NCI-H510A treated with DMSO at 0.1 percent for 48 hours (cell line): Measurements from ENCODE around the gene SDCCAG8.
"Not testable (repeated sequence)": the region's sequence is repeated elsewhere in the genome, so short reads cannot be mapped to it uniquely, and the experiment has no call there.

Experiments used
- DNase-seq: peaks from one replicate; lab custom pipeline; 2025; lab: John Stamatoyannopoulos, UW

SDCCAG8 gene

DNA sequence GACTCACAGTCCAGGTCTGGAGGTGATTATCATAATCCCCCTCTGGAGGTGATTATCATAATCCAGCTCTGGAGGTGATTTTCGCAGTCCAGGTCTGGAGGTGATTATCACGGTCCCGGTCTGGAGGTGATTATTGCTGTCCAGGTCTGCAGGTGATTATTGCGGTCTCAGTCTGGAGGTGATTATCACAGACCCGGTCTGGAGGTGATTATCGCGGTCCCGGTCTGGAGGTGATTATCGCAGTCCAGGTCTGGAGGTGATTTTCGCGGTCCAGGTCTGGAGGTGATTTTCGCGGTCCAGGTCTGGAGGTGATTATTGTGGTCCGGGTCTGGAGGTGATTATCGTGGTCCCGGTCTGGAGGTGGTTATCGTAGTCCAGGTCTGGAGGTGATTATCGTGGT, 76.6 kb downstream of the SDCCAG8 start:
- no peak for DNase-seq

DNA sequence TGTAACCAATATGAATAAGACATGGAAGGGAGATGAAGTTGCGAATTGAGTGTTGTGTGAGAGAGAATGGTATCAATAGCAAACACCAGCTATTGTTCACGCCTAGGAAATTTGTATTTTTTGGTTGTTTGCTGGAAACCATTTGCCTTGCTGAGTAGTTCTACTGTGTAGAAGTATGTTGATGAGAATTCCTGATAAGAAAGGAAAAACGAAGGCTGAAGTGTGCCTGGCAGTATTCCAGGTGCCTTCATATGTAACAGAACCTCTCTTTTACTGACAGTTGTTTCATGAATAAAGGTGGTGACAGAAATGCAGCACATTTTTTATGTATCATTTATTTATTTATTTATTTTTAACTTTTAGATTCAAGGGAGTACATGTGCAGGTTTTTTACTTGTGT, 79.5 kb downstream of the SDCCAG8 start:
- DNase-seq = no peak

DNA sequence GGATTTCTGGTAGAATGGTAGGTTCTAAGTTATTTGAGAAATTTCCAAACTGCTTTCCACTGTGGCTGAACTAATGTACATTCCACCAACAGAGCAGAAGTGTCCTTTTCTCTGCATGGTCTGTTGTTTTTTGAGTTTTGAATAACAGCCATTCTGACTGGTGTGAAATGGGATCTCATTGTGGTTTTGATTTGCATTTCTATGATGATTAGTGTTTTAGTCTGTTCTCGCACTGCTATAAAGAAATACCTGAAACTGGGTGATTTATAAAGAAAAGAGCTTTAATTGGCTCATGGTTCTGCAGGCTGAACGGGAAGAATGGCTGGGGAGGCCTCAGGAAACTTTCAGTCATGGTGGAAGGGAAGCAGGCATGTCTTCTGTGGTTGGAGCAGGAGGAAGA, 80.3 kb downstream of the SDCCAG8 start:
- no peak for DNase-seq

DNA sequence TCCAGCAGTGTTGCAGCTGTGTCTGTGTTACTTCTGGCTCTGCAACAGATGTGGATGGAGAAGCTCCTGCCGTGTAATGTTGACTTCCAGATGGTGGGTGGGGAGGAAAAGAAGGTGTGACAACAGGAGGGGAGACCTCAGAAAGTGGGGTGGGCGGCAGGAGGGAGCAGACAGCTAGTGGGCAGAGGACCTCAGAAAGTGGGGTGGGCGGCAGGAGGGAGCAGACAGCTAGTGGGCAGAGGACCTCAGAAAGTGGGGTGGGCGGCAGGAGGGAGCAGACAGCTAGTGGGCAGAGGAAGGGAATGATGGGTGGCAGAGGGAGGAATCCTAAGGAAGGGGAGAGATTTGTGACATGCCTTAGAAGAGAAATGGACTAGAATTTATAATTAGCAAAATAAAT, 83.0 kb downstream of the SDCCAG8 start:
- not testable (repeated sequence) for DNase-seq

DNA sequence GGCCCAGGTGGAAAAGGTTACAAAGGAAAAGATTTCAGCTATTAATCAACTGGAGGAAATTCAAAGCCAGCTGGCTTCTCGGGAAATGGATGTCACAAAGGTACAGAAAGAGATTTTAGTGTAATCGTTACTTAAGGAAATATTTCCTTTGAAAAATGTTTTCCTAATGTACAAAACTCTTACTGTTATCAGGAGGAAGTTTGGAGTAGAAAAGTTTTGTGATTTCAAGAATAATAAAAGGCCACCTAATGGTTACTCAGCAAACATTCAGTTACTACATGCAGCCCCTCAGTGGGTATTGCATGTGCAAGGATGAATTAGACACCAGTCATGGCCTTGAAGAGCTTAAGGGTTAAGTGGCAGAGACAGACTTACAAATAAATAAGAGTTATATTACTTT, 85.2 kb downstream of the SDCCAG8 start:
- DNase-seq = no peak

DNA sequence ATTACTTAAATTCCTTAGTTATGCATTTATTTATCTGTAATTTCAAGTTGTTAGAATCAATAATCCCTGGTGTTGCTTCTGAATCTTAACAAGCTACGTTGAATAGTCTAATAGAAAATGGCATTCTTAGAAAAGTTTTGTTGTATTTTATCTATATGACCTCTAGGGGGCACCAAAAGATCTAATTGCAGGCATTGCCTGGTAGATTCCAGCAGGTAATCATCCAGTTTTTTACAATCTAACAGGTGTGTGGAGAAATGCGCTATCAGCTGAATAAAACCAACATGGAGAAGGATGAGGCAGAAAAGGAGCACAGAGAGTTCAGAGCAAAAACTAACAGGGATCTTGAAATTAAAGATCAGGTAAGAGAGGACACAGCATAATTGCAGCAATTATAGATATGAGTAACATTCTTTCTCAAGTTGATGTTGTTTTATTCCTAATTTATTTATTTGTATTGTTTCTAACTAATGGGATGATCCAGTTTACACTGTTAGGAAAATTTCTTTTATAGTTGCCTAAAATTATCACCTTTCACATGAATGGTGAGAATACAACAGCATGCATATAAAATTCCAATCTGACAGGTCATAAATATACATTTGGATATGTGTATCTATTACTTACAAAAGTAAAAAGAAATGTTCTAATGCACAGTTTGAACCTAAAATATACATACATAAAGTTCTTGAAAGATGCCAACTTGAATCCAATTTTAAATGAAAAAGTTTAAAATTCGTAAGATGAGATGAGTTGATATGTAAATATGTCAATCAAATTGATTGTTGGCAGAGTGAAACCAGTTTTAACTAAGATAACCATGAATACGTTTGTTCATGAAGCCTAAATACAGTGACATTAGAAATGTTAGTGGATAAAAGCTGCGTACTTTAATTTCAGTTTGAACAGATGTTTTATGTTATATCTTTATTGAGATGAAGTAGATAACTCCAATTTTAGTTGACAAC, 88.4 kb downstream of the SDCCAG8 start:
- DNase-seq = peak; percentile 25

DNA sequence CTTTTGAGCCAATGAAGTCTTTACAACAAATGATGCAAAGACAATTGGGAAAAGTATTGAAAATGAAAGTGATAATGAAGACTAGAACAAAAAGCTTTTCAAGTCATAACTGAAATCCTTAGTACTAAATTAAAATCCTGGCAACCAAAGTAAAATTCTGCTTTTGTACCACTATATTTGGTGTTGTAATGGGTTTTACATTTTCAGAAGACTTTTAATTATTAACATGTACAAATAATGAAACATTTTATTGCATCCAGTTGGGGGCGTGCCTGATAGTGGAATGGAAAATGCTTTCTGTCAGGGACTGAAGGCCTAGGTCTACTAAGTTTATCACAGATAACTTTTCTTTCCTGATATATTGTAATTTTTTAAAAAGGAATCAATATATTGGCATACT, 89.4 kb downstream of the SDCCAG8 start:
- DNase-seq = no peak

DNA sequence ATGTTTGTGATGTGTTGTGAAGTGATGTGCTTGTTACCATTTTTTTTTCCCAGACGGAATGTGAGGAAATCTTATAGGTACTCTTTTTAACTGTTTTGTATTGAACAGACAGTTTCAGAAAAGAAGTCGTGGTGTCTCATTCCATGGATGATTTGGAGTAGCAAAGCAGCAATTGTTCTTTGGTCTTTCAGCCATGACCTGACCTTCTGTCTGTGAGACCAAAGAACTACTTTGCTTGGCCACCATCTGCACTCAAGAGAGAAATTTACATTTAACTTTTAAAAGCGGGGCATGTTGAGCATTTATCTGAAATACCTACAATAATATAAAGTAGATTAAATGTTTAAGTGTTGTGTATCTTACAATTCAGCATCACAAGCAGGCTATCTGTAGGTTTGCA, 90.2 kb downstream of the SDCCAG8 start:
- no peak for DNase-seq

DNA sequence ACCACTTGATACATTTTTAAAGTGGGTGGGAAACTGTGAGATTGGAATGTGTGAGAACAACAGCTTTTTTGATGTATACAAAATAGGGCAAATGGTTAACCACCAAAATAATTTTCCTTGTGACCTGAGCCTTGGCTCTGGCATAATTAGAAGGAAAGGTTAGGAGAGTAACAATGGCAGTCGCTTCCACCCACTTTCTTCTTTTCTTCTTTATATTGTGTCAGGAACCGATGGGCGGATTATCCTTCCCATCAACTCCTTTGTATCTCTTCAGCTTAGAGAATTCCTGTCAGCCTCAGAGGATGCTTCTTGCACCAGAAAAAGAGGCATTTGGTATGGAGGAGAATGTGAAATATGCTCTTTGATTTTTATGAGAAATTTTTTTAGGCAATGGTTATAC, 90.6 kb downstream of the SDCCAG8 start:
- DNase-seq = no peak

DNA sequence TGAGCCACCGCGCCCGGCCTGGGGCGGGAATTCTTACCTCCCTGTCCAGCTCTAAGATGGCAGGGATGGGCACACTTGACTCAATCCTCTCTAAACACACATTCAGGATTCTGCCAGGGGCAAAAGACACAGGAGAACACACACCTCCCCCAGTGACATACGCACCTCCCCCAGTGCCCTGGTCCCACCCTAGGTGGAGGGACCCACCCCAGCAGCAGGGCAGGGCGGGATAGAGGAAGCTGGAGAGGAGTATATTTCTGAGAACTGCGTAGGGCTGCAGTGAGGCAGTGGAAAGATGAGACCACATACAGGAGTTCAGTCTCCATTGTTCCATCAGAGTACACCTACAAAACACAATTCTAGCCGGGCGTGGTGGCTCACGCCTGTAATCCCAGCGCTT, 92.5 kb downstream of the SDCCAG8 start:
- no peak for DNase-seq

DNA sequence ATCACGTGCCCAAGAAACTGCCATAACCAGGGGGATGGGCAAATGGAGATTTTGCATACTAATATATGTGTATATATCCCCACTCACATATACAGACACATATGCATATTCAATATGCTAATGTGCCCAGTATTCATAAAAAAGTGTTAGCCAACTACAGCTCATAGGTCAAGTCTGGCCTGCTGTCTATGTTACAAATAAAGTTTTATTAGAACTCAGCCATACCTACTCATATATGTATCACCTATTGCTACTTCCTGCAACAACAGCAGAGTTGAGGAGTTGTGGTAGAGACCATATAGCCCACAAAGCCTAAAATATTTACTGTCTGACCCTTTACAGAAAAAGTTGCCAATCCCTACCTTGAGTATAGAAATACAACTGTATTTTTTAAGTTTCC, 93.3 kb downstream of the SDCCAG8 start:
- DNase-seq = no peak

DNA sequence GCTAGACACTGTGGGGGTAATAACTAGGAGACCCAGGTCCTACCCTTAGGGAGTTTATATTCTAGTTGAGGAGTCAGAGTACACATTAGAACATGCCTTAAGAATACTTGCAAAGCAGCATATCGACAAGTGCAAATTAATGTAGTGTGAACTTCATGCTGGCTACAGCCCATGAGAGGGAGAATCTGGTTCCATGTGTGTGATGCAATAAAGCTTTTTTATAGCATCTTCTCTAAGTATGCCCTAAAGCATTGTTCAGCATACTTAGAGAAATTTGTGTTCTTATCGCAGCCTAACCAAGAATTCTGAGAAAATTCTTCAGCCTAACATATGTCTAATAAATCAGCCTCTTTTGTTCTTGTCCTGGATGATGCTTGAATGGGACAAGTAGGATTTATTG, 95.5 kb downstream of the SDCCAG8 start:
- no peak for DNase-seq

DNA sequence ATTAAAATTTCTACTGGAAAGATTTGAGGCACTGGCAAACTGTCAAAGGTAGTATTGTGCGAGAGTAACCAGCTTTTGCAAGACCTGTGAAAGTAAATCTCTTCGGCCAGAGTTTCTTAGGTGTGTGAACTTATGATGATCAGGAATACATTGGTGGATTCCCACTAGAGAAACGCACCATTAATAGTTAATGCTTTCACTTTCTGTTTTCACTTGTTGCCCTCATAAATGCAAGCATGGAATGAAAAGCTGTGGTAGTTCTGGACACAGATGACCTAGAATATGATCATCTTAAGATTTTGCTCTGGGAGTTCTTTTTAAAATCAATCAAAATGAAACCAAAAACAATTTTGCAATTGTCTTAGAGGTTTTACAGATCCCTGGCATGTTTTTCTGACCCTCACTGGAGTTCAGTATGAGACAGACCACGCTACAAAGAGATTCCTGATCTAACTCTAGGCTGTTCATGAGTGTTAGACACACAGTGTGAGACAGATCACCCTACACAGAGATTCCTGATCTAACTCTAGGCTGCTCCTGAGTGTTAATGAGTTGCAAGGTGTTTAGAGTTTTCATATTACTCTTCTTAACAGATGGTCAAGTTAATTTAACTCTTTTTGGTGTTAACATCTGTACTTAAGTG, 98.8 kb downstream of the SDCCAG8 start:
- no peak for DNase-seq

DNA sequence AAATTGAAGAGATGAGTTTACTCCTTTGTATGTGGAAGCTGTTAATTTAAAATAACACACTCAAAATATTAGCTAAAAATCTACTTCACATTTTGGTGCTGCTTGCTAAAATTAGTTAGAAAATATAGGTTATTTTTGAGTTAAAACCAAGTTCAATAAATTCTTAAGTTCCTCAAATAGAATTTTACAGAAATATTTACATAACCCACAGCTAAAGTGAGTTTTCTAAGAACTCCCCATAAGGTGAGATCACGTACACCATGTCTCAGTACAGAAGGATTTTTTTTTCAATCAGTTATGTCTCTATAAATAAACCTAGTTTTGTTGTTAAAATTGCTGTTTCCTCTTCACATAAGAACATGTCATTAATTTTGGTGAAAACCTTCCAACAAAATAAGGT, 108.0 kb downstream of the SDCCAG8 start:
- no peak for DNase-seq

DNA sequence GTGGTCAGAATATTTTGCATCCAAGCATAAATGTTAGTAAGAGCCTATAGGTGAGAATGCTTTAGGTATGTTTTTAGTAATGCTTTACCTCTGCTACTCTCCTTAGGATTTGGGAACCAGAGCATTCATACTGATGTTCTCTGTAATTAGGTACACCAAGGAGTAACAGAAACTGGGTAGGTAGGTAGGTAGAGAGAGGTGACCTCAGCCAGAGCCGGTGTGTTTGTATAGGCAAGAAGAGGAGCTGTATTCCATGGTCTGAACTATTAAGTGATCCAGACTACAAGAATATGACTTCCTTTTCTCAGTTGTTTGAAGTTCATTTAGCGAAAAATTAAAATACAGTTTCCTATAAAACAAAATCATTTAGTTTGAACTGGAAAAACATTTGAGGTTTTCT, 108.5 kb downstream of the SDCCAG8 start:
- no peak for DNase-seq

DNA sequence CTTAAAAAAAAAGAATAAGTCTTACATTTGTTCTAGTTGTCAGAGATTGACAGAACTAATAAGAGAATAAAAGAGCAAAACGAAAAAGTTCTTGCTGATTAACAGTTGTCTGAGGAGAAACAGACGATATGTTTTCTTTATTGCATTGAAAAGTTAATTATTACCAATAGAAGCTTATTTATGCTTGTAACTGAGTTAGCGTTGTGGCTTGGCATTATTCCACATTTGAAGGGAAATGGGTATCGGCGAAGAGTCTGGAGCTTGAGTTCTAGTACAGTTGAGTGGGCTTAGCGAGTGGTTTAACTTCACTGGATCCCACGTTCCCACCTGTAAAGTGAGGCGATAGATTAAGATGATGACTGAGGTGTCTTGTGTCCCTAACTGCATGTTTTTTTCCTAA, 109.0 kb downstream of the SDCCAG8 start:
- no peak for DNase-seq

DNA sequence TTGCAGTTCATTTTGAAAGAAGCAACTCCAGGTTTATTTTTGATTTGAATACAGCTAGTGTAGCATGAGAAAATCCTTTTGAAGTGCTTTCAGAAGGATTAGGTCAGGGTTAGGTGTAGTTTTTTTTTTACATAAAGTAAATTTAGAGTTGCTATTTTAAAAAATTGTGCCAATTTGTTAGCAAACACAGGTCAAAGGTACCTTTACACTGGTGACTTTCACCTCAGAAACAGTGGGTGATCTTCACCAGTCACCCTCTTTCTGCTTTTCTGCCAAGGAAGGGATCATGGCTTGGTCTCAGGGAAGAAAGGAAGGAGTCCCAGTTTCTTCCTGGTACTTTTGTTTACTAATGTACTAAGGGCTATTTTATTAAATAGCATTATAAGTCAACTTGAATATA, 111.5 kb downstream of the SDCCAG8 start:
- no peak for DNase-seq

DNA sequence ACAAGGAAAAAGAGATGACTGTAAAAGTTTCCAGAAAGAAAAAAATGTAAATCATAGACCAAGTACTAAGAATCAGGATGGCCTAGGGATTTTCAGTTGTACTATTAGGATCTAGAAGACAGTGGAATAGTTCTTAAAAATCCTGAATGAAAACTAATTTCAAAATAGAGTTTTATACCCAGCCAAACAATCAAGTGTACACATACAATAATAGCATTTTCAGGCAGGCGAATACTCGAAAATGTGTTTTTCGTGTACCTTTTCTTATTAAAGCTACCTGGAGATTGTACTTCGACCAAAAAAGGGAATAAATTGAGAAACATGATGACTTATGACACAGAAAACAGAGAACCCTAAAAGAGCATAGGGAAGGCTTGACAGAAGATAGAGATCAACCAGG, 118.6 kb downstream of the SDCCAG8 start:
- DNase-seq = no peak

DNA sequence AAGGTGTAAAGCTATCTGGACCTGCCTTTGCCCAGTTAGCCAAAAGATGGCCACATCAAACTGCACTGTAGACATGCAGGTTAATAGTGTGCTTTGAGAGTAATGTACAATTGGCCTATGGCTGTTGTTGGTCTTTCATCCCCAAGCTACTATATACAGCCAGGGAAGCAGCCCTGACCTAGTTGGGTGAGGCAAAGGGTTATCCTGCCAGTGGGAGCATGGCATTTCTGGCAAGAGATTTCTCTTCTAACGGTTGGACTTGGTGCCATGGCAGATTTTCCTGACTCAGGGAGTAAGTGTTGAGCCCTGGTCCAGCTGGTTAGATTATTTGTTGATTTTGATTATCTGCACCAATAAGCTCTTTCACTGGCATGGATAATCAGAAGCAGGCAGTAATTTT, 119.8 kb downstream of the SDCCAG8 start:
- no peak for DNase-seq

DNA sequence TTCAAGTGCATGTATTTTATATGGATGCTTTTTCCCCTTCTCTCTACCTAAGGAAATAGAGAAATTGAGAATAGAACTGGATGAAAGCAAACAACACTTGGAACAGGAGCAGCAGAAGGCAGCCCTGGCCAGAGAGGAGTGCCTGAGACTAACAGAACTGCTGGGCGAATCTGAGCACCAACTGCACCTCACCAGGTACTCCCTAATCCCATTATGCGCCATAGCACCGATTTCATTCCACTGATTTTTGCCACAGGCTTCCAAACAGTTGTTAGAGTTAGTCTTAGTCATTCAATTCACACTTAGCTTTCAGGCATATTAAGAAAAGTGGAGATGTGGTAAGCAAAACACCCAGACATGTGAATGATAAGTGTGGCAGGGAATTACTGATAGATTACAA, 122.8 kb downstream of the SDCCAG8 start:
- DNase-seq = no peak

DNA sequence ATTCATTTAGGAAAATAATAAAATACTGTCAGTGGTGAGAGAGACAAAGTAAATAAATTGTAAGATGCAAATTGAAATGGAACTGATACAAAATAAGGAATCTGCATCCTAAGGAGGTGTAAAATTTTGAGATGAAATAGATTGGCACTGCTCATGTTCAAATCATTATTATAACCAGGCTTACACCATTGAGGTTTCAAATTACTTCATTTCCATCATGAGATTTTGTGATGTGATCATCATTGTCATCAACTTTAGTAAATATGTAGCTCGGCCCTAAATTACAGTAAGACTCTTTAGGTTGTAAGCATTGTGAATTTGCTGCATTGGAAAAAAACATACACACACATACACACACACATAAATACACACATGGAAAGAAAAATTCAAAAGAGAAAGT, 123.4 kb downstream of the SDCCAG8 start:
- DNase-seq = no peak

DNA sequence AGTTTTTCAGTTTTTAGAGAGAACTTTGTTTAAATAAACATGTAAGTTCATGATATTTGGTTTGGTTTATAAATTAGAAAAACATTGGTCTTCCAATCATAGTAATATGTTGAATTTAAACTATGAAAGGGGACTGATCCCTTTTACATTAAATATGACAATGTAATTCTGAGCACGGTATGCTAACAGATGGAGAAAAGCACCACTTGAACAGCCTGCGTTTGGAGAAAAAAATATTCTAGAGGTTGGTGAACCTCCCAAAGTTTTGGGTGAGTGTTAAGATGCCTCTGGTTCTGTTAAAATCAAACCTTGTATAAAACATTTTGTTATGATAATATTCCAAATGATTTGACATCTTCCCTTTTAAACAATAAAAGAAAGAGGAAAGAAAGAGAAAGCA, 123.9 kb downstream of the SDCCAG8 start:
- DNase-seq = no peak

DNA sequence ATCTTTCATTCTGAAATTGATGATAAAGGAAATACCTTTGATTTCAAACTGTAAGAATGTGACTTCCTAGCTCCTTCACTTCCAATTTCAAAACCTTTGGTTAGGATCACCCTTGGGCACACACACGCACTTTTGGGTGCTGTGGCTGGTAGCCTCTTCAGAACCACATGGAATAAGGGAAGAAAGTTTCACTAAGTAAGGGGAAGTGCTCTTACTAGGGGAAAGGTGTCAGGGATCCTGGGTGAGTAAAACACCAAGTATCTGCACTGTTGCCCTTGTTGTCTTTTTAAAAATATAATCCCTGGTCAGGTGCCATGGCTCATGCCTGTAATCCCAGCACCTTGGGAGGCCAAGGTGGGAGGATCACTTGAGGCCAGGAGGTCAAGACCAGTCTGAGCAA, 132.4 kb downstream of the SDCCAG8 start:
- no peak for DNase-seq
